ENCODE results near the gene ZNF444.

DNA sequence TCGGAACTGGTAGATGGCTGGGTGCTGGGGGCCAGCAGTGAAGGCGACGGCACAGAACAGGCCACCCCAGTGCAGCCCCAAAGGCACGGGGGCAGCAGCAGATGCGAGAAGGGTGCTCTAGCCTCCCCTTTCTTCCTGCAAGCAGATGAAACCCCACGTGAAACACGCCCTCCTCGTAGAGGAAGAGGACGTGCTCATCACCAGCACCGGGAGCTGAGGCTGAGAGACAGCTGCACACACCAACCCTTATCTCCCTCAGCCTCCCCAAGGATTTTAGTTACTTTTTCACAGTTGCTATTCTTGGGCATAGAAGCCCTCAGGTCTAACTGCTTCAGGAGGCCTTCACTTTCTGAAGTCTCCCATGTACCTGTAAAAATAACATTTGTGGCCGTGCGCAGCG is 31.9 kb upstream of the ZNF444 start:
- TF ChIP-seq, protein P1, sequence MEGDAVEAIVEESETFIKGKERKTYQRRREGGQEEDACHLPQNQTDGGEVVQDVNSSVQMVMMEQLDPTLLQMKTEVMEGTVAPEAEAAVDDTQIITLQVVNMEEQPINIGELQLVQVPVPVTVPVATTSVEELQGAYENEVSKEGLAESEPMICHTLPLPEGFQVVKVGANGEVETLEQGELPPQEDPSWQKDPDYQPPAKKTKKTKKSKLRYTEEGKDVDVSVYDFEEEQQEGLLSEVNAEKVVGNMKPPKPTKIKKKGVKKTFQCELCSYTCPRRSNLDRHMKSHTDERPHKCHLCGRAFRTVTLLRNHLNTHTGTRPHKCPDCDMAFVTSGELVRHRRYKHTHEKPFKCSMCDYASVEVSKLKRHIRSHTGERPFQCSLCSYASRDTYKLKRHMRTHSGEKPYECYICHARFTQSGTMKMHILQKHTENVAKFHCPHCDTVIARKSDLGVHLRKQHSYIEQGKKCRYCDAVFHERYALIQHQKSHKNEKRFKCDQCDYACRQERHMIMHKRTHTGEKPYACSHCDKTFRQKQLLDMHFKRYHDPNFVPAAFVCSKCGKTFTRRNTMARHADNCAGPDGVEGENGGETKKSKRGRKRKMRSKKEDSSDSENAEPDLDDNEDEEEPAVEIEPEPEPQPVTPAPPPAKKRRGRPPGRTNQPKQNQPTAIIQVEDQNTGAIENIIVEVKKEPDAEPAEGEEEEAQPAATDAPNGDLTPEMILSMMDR (optimal IDR thresholded peaks at IDR 0.05 in 1 of 3, IDR thresholded peaks at IDR 0.05 in 1 of 3, conservative IDR thresholded peaks at IDR 0.05 in 1 of 3; ENCODE audit: extremely low read depth in 1 of 3, insufficient read depth in 2 of 3, low read length in 3 of 3): no peak
- TF ChIP-seq EZH2 (IDR thresholded peaks at IDR 0.05; ENCODE audit: low read length): no peak

All from keratinocyte (primary cell).